DOHH2 (cell line): ENCODE data around the gene SCN11A.

Experiments used
- EZH2phosphoT487 ChIP-seq: fragments of 200-600 bp; sonication (generic); IDR thresholded peaks from 2 replicates; pipeline ENCODE4 v1.6.1; 2017; ENCODE audit warnings: borderline replicate concordance, mild to moderate bottlenecking, antibody characterized with exemption, low read length, moderate library complexity, mixed read lengths
- TF ChIP-seq, protein P1 (sequence below): fragments of 200-600 bp; sonication (generic); IDR thresholded peaks from one replicate; pipeline ENCODE4 v1.5.1; 2014; ENCODE audit warnings: antibody characterized with exemption, mild to moderate bottlenecking, low read depth, low read length; ENCODE audit not compliant: poor library complexity, severe bottlenecking

DNA sequence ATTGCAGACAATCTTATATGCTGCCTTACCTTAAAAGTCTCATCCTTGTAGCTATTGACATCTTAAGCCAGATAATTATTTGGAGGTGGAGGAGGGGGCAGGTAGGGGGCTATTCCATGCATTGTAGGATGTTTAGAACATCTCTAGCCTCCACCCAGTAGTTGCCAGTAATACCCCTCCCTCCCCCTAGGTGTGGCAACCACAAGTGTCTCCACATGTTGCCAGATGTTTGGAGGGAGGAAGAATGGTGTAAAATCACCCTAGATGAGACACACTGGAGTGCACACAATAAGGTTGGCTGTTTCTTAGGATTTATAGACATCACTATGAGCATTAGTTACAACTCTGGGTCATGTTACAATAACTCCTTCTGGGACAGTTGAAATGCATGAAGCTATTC is 28.3 kb upstream of the SCN11A start:
- TF ChIP-seq, protein P1, sequence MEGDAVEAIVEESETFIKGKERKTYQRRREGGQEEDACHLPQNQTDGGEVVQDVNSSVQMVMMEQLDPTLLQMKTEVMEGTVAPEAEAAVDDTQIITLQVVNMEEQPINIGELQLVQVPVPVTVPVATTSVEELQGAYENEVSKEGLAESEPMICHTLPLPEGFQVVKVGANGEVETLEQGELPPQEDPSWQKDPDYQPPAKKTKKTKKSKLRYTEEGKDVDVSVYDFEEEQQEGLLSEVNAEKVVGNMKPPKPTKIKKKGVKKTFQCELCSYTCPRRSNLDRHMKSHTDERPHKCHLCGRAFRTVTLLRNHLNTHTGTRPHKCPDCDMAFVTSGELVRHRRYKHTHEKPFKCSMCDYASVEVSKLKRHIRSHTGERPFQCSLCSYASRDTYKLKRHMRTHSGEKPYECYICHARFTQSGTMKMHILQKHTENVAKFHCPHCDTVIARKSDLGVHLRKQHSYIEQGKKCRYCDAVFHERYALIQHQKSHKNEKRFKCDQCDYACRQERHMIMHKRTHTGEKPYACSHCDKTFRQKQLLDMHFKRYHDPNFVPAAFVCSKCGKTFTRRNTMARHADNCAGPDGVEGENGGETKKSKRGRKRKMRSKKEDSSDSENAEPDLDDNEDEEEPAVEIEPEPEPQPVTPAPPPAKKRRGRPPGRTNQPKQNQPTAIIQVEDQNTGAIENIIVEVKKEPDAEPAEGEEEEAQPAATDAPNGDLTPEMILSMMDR: no peak
- no peak for TF ChIP-seq EZH2phosphoT487
